ENCODE measurements around the gene NPPB.

DNA sequence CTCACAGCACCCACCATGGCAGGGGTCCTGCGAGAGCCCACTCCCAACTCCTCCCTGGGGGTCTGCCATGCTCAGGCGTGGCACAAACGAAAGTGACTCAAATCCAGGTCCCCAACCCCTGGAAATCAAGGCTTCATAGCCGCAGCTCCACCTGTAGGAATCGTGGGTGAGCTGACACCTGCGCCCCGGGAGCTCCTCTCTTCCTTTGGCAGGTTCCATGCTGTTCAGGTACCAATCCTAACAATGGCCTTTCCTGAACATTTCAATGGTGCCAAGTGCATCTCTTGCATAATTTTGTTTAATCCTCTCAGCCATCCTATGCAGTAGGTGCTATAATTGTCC is 28.9 kb upstream of the NPPB start:
- TF ChIP-seq, protein P1, sequence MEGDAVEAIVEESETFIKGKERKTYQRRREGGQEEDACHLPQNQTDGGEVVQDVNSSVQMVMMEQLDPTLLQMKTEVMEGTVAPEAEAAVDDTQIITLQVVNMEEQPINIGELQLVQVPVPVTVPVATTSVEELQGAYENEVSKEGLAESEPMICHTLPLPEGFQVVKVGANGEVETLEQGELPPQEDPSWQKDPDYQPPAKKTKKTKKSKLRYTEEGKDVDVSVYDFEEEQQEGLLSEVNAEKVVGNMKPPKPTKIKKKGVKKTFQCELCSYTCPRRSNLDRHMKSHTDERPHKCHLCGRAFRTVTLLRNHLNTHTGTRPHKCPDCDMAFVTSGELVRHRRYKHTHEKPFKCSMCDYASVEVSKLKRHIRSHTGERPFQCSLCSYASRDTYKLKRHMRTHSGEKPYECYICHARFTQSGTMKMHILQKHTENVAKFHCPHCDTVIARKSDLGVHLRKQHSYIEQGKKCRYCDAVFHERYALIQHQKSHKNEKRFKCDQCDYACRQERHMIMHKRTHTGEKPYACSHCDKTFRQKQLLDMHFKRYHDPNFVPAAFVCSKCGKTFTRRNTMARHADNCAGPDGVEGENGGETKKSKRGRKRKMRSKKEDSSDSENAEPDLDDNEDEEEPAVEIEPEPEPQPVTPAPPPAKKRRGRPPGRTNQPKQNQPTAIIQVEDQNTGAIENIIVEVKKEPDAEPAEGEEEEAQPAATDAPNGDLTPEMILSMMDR (conservative IDR thresholded peaks at IDR 0.05; ENCODE audit: low read length), result no peak
- TF ChIP-seq EZH2phosphoT487 (IDR thresholded peaks at IDR 0.05; ENCODE audit: borderline replicate concordance), result no peak
